Ovary (tissue), 9 donors: ENCODE results near the gene CPN2. TPM values are rescaled to one million over a fixed set of nuclear protein-coding genes. Genes with fewer than 3 reads are reported as not detected.

Experiments
- DNase-seq, 5 donors: peaks; one replicate each; pipeline ENCODE4 v3.0.0-alpha.2; 2019 to 2020
- H3K27ac ChIP-seq, 2 donors: fragments of 200-600 bp; one replicate each; pipeline versions ENCODE4 v1.5.1 to v1.8.0; 2019 to 2022
- H3K27me3 ChIP-seq: fragments of 200-600 bp; one replicate; pipeline ENCODE4 v1.8.0; 2022
- H3K36me3 ChIP-seq: fragments of 200-600 bp; sonication (generic); one replicate; pipeline ENCODE4 v1.5.1; 2019
- H3K4me1 ChIP-seq: one replicate; pipeline ENCODE4 v1.8.1; 2013; ENCODE audit warnings: mild to moderate bottlenecking, moderate library complexity; ENCODE audit not compliant: insufficient read depth
- H3K4me3 ChIP-seq: fragments of 200-600 bp; sonication (generic); one replicate; pipeline ENCODE4 v1.5.1; 2017
- H3K9me3 ChIP-seq, 2 donors: fragments of 200-600 bp in 1 of 2; sonication (generic) in 1 of 2; one replicate each; pipeline versions ENCODE4 v1.5.1 to v1.8.1; 2013 to 2019; ENCODE audit warnings: mild to moderate bottlenecking in 1 of 2, moderate library complexity in 1 of 2
- CTCF ChIP-seq, 3 donors: fragments of 450-650 bp in 2 of 3; fragments of 200-600 bp in 1 of 3; IDR thresholded peaks; one replicate each; pipeline versions ENCODE4 v1.5.1 to v1.8.0; 2016 to 2022; ENCODE audit warnings: antibody characterized with exemption in 3 of 3, mild to moderate bottlenecking in 1 of 3
- EP300 ChIP-seq: sonication (generic); formaldehyde crosslinking; IDR thresholded peaks from one replicate; pipeline ENCODE4 v1.6.1; 2017; ENCODE audit warnings: antibody characterized with exemption
- POLR2A ChIP-seq: fragments of 450-650 bp; IDR thresholded peaks from one replicate; pipeline ENCODE4 v1.6.1; 2017; ENCODE audit warnings: antibody characterized with exemption, mild to moderate bottlenecking, moderate library complexity
- WGBS, 3 donors: extraction: QIAGEN DNeasy Blood & Tissue Kit in 1 of 3; methylation state at CpG; one replicate each; pipeline versions ENCODE4 v1.1.5 to v1.1.7; 2013 to 2017; 5-methylcytosine and 5-hydroxymethylcytosine counted together
- intact Hi-C, 4 donors: fragments of 100-400 bp; cut with DNase I; formaldehyde crosslinking; loops; one replicate each; pipeline versions ENCODE4 v1.11.0 to v1.15.1; 2022 to 2023
- polyA plus RNA-seq, 2 donors: library from polyadenylated mRNA; stranded (reverse); fragments of 200-250 nt in 1 of 2; fragments of 350-450 nt in 1 of 2; fragmentation: Illumina TruSeq in 1 of 2; extraction: RNeasy Lipid Tissue Mini Kit (QIAGEN cat#74804) in 1 of 2; gene quantifications; one replicate each; pipeline ENCODE4 v1.2.3, GENCODE V29; 2013 to 2014
- total RNA-seq, 7 donors: library from RNA; depleted of rRNA in 2 of 7; stranded (reverse); fragments of >200 nt in 2 of 7; fragmentation: NEBNext Ultra II Directional in 3 of 7; extraction: Animal tissue kit (Norgen Biotek cat#: 25700) in 3 of 7; gene quantifications; one replicate each; pipeline versions ENCODE4 v1.1.0 to v1.2.4, GENCODE V29; 2016 to 2023
- donor health status: DM: no; HTN: no; CAD: no; lungs with moderate emphysema.
- donor health status: DM: no; HTN: no; CAD: no.
- donor health status: Bipolar disorder and iron deficiency.
- donor health status: DM: yes; HTN: yes; CAD: no.
- donor health status: DM: no; HTN: no; CAD: no.
- donor health status: DM: yes; HTN: yes; CAD: no.

CPN2 gene
- total and polyA plus RNA-seq, 9 donors = 0.18 to 1.6 TPM; not detected in 7

DNA sequence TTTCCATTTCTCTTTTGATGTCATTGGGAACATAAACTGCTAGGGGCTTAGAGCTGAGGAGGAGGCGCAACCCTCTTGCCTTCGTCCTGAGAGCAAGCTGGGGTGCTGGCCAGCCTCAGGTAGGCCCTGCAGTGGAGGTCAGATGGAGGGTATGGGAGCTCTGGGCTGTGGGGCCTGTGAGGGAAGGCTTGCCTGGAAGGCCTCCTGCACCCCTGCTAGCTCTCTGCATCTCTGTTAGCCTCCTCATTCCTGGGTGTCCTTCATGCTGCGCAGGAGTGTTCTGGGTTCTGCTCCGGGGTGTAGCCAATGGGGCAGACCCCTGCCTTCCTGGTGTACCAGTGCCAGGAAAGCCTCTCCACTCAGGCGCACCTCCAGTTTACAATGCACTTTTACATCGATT is 36.1 kb upstream of the CPN2 start:
- H3K4me3 ChIP-seq = no peak overlapping the region
- H3K36me3 ChIP-seq = no peaks in the 10 kb centered on the region
- H3K27ac ChIP-seq = no peak overlapping the region
- no peaks in the 10 kb centered on the region for H3K9me3 ChIP-seq
- WGBS, 3 donors = 90 to 95% (median 93%) methylated on average over 6 of the region's 6 CpGs
- intact Hi-C loops = no loop called here
- TF ChIP-seq EP300 = no peak
- TF ChIP-seq POLR2A = no peak
- no peak for TF ChIP-seq CTCF (IDR thresholded peaks at IDR 0.05)
- H3K4me1 ChIP-seq = no peaks in the 10 kb centered on the region
- no peak for DNase-seq
- no peaks in the 10 kb centered on the region for H3K27me3 ChIP-seq

GRCh38 chr3:194386648-194387047 is 35.5 kb upstream of the CPN2 start:
- Histone ChIP-seq H3K27me3 (no peaks in the 10 kb centered on the region), H3K9me3 (no peaks in the 10 kb centered on the region), H3K36me3 (no peaks in the 10 kb centered on the region), H3K27ac (no peak overlapping the region), H3K4me3 (no peak overlapping the region), H3K4me1 (no peaks in the 10 kb centered on the region)
- no peak for TF ChIP-seq CTCF (IDR thresholded peaks at IDR 0.05)
- no peak for TF ChIP-seq POLR2A
- no peak for TF ChIP-seq EP300
- no peak for DNase-seq
- intact Hi-C loops = no loop called here
- 62 to 76% (median 64%) methylated on average over 7 of the region's 7 CpGs for WGBS, 3 donors

DNA sequence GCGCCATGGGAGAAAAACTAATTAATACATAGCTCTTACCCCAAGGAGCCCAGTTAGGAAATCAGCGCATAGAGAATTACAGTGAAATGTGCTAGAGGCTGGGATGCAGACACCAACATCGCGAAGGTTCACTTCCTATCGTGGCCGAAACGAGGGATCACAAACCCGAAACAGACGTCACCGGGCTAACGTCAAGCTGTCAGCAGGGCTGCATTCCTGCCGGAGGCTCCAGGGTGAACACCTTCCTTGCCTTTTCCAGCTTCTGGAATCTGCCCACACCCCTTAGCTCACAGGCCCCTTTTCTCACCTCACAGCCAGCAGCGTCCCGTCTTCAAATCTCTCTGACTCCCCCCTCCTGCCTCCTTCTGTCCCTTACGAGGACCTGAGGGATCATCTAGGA is 34.9 kb upstream of the CPN2 start:
- Histone ChIP-seq H3K27me3 (no peaks in the 10 kb centered on the region), H3K4me1 (no peaks in the 10 kb centered on the region), H3K4me3 (no peak overlapping the region), H3K36me3 (no peaks in the 10 kb centered on the region), H3K27ac (no peak overlapping the region), H3K9me3 (no peaks in the 10 kb centered on the region)
- intact Hi-C loops = no loop called here
- 77 to 79% (median 77%) methylated on average over 15 of the region's 15 CpGs for WGBS, 3 donors
- no peak for DNase-seq
- TF ChIP-seq EP300 (no peak), POLR2A (no peak), CTCF (IDR thresholded peaks at IDR 0.05) (no peak)

- intact Hi-C loops = no loop called here
- Histone ChIP-seq H3K27me3 (no peaks in the 10 kb centered on the region), H3K27ac (no peak overlapping the region), H3K36me3 (no peaks in the 10 kb centered on the region), H3K9me3 (no peaks in the 10 kb centered on the region), H3K4me3 (no peak overlapping the region), H3K4me1 (no peaks in the 10 kb centered on the region)
- no peak for DNase-seq
- no peak for TF ChIP-seq EP300
- no peak for TF ChIP-seq POLR2A
- no peak for TF ChIP-seq CTCF (IDR thresholded peaks at IDR 0.05)
- 80 to 92% (median 88%) methylated on average over 12 of the region's 12 CpGs for WGBS, 3 donors
These were observed 33.5 kb upstream of the CPN2 start for GRCh38 chr3:194384569-194385001.

- Histone ChIP-seq H3K27me3 (no peaks in the 10 kb centered on the region), H3K4me1 (no peaks in the 10 kb centered on the region), H3K27ac (no peak overlapping the region), H3K9me3 (no peaks in the 10 kb centered on the region), H3K36me3 (no peaks in the 10 kb centered on the region), H3K4me3 (no peak overlapping the region)
- no peak for TF ChIP-seq EP300
- TF ChIP-seq CTCF (IDR thresholded peaks at IDR 0.05) = no peak
- 66 to 77% (median 74%) methylated on average over 6 of the region's 6 CpGs for WGBS, 3 donors
- no peak for DNase-seq
- intact Hi-C loops = no loop called here
These were observed 33.0 kb upstream of the CPN2 start for GRCh38 chr3:194384156-194384555.
